Activated naive CD8-positive, alpha-beta T cell treated with anti-CD3 and anti-CD28 coated beads, Interleukin-2, amount 50 U/mL, for 16 hours (primary cell): Measurements from ENCODE around the gene SLC27A5.
"Not testable (repeated sequence)": the region's sequence is repeated elsewhere in the genome, so short reads cannot be mapped to it uniquely, and the experiment has no call there.

Source experiments
- DNase-seq: peaks from one replicate; pipeline ENCODE4 v3.0.0-alpha.2; 2020; ENCODE audit warnings: low read depth, low spot score

The SLC27A5 gene

GRCh38 chr19:58469241-58470013 lies 42.4 kb downstream of the SLC27A5 start:
- DNase-seq = no peak

- DNase-seq = no peak
These were observed 43.5 kb downstream of the SLC27A5 start for GRCh38 chr19:58468216-58468839.

- peak; percentile 96 for DNase-seq
These were observed 44.8 kb downstream of the SLC27A5 start, which contains the start of gene ZNF324 for GRCh38 chr19:58466760-58467589. TSS of gene ZNF324 (plus strand) at chr19:58467080. CDS start at chr19:58469186, 2,106 bp downstream.

GRCh38 chr19:58466089-58466759 lies 45.6 kb downstream of the SLC27A5 start:
- no peak for DNase-seq

- DNase-seq = no peak
These were observed 51.8 kb downstream of the SLC27A5 start for GRCh38 chr19:58460039-58460438.

GRCh38 chr19:58456111-58456510 lies 55.7 kb downstream of the SLC27A5 start:
- DNase-seq = no peak

GRCh38 chr19:58455306-58455705 lies 56.5 kb downstream of the SLC27A5 start:
- DNase-seq = no peak

GRCh38 chr19:58453743-58454142 lies 58.0 kb downstream of the SLC27A5 start:
- DNase-seq = no peak

GRCh38 chr19:58451358-58452101 lies 60.3 kb downstream of the SLC27A5 start, which contains the start of gene ZNF324B:
TSS of gene ZNF324B (plus strand) at chr19:58451622. CDS start at chr19:58453702, 2,080 bp downstream.
- DNase-seq = peak; percentile 96

- DNase-seq = no peak
These were observed 60.9 kb downstream of the SLC27A5 start for GRCh38 chr19:58450856-58451357.

- DNase-seq = not testable (repeated sequence)
These were observed 61.8 kb downstream of the SLC27A5 start for GRCh38 chr19:58449980-58450379.

GRCh38 chr19:58448860-58449259 lies 62.9 kb downstream of the SLC27A5 start:
- DNase-seq = not testable (repeated sequence)
